H1 (cell line): ENCODE results near the gene MYH7. TPM values are rescaled to one million over a fixed set of nuclear protein-coding genes. Genes with fewer than 3 reads are reported as not detected.

Experiments used
- BRCA1 ChIP-seq: IDR thresholded peaks from 2 replicates; pipeline ENCODE4 v1.6.1; 2012; ENCODE audit warnings: low read depth, low read length, improper control_type of control experiment
- KDM1A ChIP-seq: fragments of 200-600, 300-600 bp; sonication (generic); IDR thresholded peaks from 2 replicates; pipeline ENCODE4 v1.7.1; 2016; ENCODE audit warnings: mild to moderate bottlenecking, low read length, borderline replicate concordance
- POLR2A ChIP-seq, 2 experiments: IDR thresholded peaks; 1 replicate in 1 of 2; 2 replicates in 1 of 2; pipeline ENCODE4 v1.6.1; 2011; ENCODE audit warnings: low read depth in 2 of 2, low read length in 2 of 2, mild to moderate bottlenecking in 2 of 2; ENCODE audit errors: control extremely low read depth in 1 of 2
- TEAD4 ChIP-seq: IDR thresholded peaks from 2 replicates; pipeline ENCODE4 v1.6.1; 2012; ENCODE audit warnings: low read depth, low read length, inconsistent platforms, mixed read lengths
- polyA plus RNA-seq, 7 experiments: library from polyadenylated mRNA; depleted of rRNA in 3 of 7; stranded (reverse) in 5 of 7; unstranded in 2 of 7; fragments of >200 nt in 5 of 7; fragments of 200-250 nt in 2 of 7; gene quantifications; 1 replicate in 5 of 7; 2 replicates in 1 of 7; 4 replicates in 1 of 7; pipeline versions ENCODE4 v1.2.1 to v1.2.3, GENCODE V29; 2011 to 2013; ENCODE audit warnings: missing spikeins in 2 of 7, mixed read lengths in 2 of 7
- total RNA-seq: library from RNA; stranded (reverse); fragmentation: NEBNext Ultra II Directional; extraction: Animal tissue kit (Norgen Biotek cat#: 25700); gene quantifications from 2 replicates; pipeline ENCODE4 v1.2.1, GENCODE V29; 2021

MYH7 gene
- total and polyA plus RNA-seq, 2 of the 8 experiments (the other 6 are each of a cell fraction or from before 2014, with no cell fraction given), result not detected

GRCh38 chr14:23406244-23406643, 29.2 kb downstream of the MYH7 start (continued):
- TF ChIP-seq TEAD4, result no peak
- no peak for TF ChIP-seq POLR2A (IDR thresholded peaks at IDR 0.05; ENCODE audit: control extremely low read depth in 1 of 2, low read depth in 2 of 2, low read length in 2 of 2)
- no peak for TF ChIP-seq BRCA1
- no peak for TF ChIP-seq KDM1A
- TF ChIP-seq, all 59 proteins: peak for 0
